ENCODE data around the gene GJB3. TPM values are rescaled to one million over a fixed set of nuclear protein-coding genes. Genes with fewer than 3 reads are reported as not detected.
"Not testable (repeated sequence)": the region's sequence is repeated elsewhere in the genome, so short reads cannot be mapped to it uniquely, and the experiment has no call there.

GJB3 gene
- total RNA-seq, 4 donors from 2014 or later: not detected

DNA sequence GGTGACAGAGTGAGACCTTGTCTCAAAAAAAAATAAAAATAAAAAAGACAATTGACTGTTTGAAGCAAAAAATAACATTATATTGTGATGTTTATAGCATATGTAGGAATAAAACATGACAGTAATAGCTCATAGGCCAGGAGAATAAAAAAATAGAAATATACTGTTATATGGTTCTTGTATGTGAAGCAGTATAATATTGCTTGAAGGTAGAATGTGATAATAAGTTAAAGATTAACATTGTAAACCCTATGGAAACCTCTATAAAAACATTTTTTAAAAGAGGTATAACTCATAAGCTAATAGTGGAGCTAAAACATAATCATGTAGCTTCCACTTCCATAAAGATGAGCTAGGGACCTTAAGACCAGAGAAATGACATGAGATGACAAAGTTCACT, 35.3 kb downstream of the GJB3 start:
- DNase-seq (ENCODE audit: low spot score): no peak

DNA sequence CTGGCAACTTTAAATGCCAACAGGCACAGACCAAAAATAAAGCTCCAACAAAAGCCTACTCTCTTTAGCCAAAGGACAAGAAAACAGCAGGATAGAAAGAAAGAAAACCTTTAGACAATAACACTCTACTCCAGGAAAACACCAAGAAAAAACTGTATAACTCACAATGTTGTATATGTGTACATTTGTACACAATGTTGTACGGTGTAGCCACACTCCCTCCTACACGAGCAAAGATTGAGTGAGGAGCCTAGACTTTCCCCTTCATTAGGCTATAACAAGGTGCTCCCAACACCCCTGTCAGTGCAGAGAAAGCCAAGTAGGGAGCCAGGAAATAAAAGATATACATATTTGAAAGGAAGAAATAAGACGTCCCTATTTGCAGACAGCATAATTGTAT, 35.8 kb downstream of the GJB3 start:
- no peak for DNase-seq (ENCODE audit: low spot score)
- no peak for ATAC-seq (ENCODE audit: low FRiP score)
- TF ChIP-seq, protein P1, sequence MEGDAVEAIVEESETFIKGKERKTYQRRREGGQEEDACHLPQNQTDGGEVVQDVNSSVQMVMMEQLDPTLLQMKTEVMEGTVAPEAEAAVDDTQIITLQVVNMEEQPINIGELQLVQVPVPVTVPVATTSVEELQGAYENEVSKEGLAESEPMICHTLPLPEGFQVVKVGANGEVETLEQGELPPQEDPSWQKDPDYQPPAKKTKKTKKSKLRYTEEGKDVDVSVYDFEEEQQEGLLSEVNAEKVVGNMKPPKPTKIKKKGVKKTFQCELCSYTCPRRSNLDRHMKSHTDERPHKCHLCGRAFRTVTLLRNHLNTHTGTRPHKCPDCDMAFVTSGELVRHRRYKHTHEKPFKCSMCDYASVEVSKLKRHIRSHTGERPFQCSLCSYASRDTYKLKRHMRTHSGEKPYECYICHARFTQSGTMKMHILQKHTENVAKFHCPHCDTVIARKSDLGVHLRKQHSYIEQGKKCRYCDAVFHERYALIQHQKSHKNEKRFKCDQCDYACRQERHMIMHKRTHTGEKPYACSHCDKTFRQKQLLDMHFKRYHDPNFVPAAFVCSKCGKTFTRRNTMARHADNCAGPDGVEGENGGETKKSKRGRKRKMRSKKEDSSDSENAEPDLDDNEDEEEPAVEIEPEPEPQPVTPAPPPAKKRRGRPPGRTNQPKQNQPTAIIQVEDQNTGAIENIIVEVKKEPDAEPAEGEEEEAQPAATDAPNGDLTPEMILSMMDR (IDR thresholded peaks at IDR 0.05): no peak

More for the DNA sequence above, 35.3 kb downstream of the GJB3 start:
- no peak for ATAC-seq (ENCODE audit: low FRiP score)
- TF ChIP-seq, protein P1 (IDR thresholded peaks at IDR 0.05): no peak

DNA sequence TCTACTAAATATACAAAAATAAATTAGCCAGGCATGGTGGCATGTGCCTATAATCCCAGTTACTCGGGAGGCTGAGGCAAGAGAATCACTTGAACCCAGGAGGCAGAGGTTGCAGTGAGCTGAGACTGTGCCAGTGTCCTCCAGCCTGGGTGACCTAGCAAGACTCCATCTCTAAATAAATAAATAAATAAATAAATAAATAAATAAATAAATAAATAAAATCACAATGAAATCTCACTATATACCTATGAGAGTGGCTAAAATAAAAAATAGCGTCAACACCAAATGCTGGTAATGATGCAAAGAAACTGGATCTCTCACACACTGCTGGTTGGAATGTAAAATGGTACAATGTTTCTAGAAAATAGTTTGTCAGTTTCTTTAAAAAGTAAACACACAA, 37.8 kb downstream of the GJB3 start:
- not testable (repeated sequence) for ATAC-seq (ENCODE audit: low FRiP score)

DNA sequence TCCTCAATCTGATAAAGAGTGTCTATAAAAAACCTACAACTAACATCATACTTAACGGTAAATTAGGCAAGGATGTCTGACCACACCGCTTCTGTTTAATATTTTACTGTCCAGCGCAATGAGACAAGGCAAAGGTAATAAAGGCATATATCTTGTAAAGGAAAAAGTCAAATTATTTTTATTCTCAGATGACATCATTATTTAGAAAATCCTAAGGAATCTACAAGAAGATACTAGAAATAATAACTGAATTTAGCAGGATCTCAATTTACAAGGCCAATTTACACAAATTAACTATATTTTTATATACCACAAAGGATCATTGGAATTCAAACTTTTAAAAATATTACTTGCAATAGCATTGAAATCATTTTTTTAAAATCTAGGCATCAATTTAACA, 41.2 kb downstream of the GJB3 start:
- TF ChIP-seq, protein P1 (IDR thresholded peaks at IDR 0.05): no peak
- ATAC-seq (ENCODE audit: low FRiP score) (no peak), DNase-seq (ENCODE audit: low spot score) (no peak)

More for the DNA sequence above, 37.8 kb downstream of the GJB3 start:
- not testable (repeated sequence) for DNase-seq (ENCODE audit: low spot score)

DNA sequence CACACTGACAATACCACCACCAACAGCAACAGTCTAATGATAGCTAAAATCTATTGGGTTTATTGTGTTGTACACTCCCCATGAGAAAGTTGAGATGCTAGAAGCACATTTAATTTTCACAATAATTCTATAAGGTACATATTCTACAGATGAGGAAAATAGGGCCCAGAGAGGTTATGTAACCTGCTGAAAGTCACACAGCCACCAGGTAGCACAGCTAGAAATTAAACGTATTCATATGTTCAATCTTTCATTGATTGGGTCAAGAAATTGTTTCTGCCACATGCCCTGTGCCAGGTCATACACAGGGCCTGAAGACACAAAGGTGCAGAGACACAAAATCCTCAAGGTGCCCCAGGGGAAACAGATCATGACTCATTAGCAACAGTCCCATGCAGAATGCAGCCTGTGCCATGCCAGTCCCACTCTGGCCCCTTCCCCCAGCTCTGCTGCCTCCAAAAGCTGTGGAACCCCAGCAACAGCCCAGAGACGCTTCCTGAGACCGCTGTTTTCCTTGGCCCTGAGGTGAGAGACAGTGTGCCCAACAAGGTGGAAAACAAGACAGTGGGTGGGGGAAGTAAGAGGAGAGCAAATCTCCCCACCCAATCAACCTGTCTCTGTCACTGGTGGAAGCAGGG, 43.9 kb downstream of the GJB3 start:
- TF ChIP-seq, protein P1 (IDR thresholded peaks at IDR 0.05): no peak
- ATAC-seq (ENCODE audit: low FRiP score): no peak
- no peak for DNase-seq (ENCODE audit: low spot score)

DNA sequence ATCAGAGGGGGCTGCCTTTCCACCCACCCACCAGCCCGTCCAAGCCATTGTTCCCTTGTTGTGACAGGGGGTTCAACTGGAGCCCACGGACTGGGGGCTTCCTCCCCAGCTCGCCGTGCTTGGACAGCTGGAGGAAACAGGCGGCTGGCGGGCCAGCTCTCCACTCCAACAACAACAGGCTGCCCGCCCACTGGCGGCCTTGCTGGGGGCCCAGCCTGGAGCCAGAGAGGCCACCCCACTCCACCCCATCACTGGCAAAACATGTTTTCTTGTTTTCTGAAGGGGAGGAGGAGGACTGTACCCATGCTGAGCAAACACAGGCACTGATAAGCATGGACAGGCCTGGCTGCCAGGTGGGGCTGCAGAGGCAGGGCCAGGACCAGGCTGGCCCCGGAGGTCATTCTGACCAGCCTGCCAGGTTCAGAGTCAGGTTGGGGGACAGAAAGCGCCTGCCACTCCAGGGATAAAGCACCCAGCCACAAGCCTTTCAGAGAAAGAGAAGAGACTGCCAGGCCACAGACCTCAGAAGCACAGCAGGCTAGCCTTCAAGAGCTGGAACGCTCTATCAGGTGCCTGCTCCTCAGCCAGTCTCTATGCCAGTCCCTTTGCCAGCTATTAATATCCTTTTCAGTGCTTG, 44.6 kb downstream of the GJB3 start:
- ATAC-seq (ENCODE audit: low FRiP score): no peak
- TF ChIP-seq, protein P1 (IDR thresholded peaks at IDR 0.05): no peak
- DNase-seq (ENCODE audit: low spot score): no peak

DNA sequence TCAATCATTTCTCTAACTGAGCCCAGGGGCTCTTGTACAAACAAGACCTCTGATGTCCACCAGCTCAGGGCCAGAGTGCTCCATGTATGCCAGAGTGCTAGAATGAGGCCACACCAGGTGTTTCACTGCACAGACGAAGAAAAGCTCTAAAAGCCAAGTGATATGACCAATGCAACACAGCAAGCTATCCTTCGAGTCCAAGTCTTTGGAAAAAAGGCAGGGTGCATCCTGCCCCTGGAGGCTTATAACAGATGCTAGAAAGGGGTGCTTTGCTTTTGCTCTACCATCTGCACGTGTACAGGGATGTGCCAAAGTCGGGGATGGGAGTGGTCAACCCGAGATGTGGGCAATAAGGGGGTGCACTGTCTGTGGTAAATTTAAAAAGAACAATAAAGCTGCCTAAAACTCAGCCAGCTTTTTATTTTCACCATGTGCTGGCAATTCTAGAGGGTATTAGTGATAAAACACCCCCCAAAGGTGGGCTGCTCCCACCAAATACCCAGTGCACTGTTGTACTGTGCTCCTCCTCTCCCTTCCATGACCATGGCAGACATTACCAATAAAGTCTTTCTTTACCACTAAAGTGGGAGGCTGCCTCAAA, 46.4 kb downstream of the GJB3 start:
- TF ChIP-seq, protein P1 (IDR thresholded peaks at IDR 0.05): no peak
- no peak for DNase-seq (ENCODE audit: low spot score)
- no peak for ATAC-seq (ENCODE audit: low FRiP score)
